ENCODE measurements around the gene CUEDC1. TPM values are rescaled to one million over a fixed set of nuclear protein-coding genes. Genes with fewer than 3 reads are reported as not detected.
"Not testable (repeated sequence)": the region's sequence is repeated elsewhere in the genome, so short reads cannot be mapped to it uniquely, and the experiment has no call there.

The CUEDC1 gene
- total and polyA plus RNA-seq, 4 donors, result 19.7 to 55.7 (median 29.2) TPM

- ATAC-seq (ENCODE audit: insufficient read depth, low FRiP score) (no peak), DNase-seq (no peak)
- Histone ChIP-seq H3K4me3 (peak overlapping the region; percentile 92), H3K36me3 (ENCODE audit: control insufficient read depth in 4 of 4, insufficient read depth in 4 of 4, low read length in 4 of 4) (peaks cover 0 to 5% (median 3%) of the 10 kb centered on the region in 4 donors), H3K4me1 (ENCODE audit: control insufficient read depth in 5 of 5, insufficient read depth in 5 of 5, low read length in 5 of 5) (peaks cover 10 to 21% (median 15%) of the 10 kb centered on the region in 5 donors), H3K9me3 (ENCODE audit: control insufficient read depth in 4 of 4, insufficient read depth in 3 of 4, low read length in 3 of 4) (no peaks in the 10 kb centered on the region), H3K27me3 (ENCODE audit: control insufficient read depth in 3 of 3, insufficient read depth in 3 of 3, low read length in 2 of 3) (no peaks in the 10 kb centered on the region), H3K27ac (ENCODE audit: low read depth in 1 of 2, low read length in 1 of 2) (peak overlapping the region; percentile 85 to 95), H3K9ac (ENCODE audit: insufficient read depth in 1 of 2, low read length in 2 of 2) (peak overlapping the region; percentile 19 to 73)
- no peak for TF ChIP-seq CTCF (IDR thresholded peaks at IDR 0.05; ENCODE audit: control extremely low read depth, extremely low read depth)
- WGBS, 2 donors, result 19 to 20% methylated on average over 27 of the region's 27 CpGs
These were observed 105.9 kb downstream of the CUEDC1 start for GRCh38 chr17:57849163-57849873.

DNA sequence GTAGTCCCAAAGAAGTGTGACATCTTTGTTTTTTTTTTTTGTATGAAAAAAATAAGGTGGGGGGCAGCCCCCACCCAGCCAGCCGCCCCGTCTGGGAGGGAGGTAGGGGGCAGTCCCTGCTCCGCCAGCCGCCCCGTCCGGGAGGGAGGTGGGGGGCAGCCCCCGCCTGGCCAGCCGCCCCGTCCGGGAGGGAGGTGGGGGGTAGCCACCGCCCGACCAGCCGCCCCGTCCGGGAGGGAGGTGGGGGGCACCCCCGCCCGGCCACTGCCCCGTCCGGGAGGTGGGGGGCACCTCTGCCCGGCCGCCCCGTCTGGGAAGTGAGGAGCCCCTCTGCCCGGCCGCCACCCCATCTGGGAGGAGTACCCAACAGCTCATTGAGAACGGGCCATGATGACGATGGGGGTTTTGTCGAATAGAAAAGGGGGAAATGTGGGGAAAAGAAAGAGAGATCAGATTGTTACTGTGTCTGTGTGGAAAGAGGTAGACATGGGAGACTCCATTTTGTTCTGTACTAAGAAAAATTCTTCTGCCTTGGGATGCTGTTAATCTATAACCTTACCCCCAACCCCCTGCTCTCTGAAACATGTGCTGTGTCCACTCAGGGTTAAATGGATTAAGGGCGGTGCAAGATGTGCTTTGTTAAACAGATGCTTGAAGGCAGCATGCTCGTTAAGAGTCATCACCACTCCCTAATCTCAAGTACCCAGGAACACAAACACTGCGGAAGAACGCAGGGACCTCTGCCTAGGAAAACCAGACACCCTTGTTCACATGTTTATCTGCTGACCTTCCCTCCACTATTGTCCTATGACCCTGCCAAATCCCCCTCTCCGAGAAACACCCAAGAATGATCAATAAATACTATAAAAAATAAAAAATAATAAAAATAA, 108.9 kb downstream of the CUEDC1 start:
- Histone ChIP-seq H3K4me1 (ENCODE audit: control insufficient read depth in 5 of 5, insufficient read depth in 5 of 5, low read length in 5 of 5) (peaks cover 8 to 13% (median 10%) of the 10 kb centered on the region in 5 donors), H3K27ac (ENCODE audit: low read depth in 1 of 2, low read length in 1 of 2) (peak overlapping the region in 1 of 2 donors; percentile 95)
- H3K9me3 ChIP-seq (ENCODE audit: control insufficient read depth in 4 of 4, insufficient read depth in 3 of 4, low read length in 3 of 4); DNase-seq; H3K9ac ChIP-seq (ENCODE audit: insufficient read depth in 1 of 2, low read length in 2 of 2); H3K27me3 ChIP-seq (ENCODE audit: control insufficient read depth in 3 of 3, insufficient read depth in 3 of 3, low read length in 2 of 3); H3K36me3 ChIP-seq (ENCODE audit: control insufficient read depth in 4 of 4, insufficient read depth in 4 of 4, low read length in 4 of 4); H3K4me3 ChIP-seq; ATAC-seq (ENCODE audit: insufficient read depth, low FRiP score): not testable (repeated sequence)
- WGBS, 2 donors, result 80 to 89% methylated on average over 20 to 31 of the region's 32 CpGs

DNA sequence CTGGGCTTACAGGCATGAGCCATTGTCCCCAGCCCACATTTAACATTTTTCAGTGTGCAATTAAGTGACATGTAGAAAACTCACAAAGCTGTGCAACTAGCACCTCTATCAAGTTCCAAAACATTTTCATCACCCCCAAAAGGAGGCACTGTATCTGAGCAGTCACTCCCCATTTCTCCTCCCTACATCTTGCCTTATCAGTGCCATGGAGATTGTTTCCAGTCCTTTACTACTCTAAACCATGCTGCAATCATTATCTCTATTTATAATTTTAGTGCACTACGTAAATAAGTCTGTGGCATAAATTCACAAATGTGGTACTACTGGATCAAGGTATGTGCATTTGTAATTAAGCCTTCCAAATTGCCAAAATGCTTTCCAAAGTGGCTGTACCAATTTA, 112.9 kb downstream of the CUEDC1 start:
- H3K27me3 ChIP-seq (ENCODE audit: control insufficient read depth in 3 of 3, insufficient read depth in 3 of 3, low read length in 2 of 3), result no peaks in the 10 kb centered on the region
- ATAC-seq (ENCODE audit: insufficient read depth, low FRiP score) (no peak), DNase-seq (no peak)
- peaks cover 19 to 26% (median 23%) of the 10 kb centered on the region in 4 donors for H3K36me3 ChIP-seq (ENCODE audit: control insufficient read depth in 4 of 4, insufficient read depth in 4 of 4, low read length in 4 of 4)
- WGBS, 2 donors, result 85 to 87% methylated on average over 1 of the region's 1 CpG
- no peak overlapping the region for H3K9ac ChIP-seq (ENCODE audit: insufficient read depth in 1 of 2, low read length in 2 of 2)
- peaks cover 0 to 4% (median 0%) of the 10 kb centered on the region in 5 donors for H3K4me1 ChIP-seq (ENCODE audit: control insufficient read depth in 5 of 5, insufficient read depth in 5 of 5, low read length in 5 of 5)
- TF ChIP-seq CTCF (IDR thresholded peaks at IDR 0.05; ENCODE audit: control extremely low read depth, extremely low read depth), result no peak
- H3K27ac ChIP-seq (ENCODE audit: low read depth in 1 of 2, low read length in 1 of 2), result peak overlapping the region in 1 of 2 donors; percentile 13
- H3K4me3 ChIP-seq, result no peak overlapping the region
- H3K9me3 ChIP-seq (ENCODE audit: control insufficient read depth in 4 of 4, insufficient read depth in 3 of 4, low read length in 3 of 4), result no peaks in the 10 kb centered on the region

GRCh38 chr17:57839571-57839923, 115.7 kb downstream of the CUEDC1 start:
- Histone ChIP-seq H3K9ac (ENCODE audit: insufficient read depth in 1 of 2, low read length in 2 of 2) (no peak overlapping the region), H3K36me3 (ENCODE audit: control insufficient read depth in 4 of 4, insufficient read depth in 4 of 4, low read length in 4 of 4) (peaks cover 19 to 27% (median 20%) of the 10 kb centered on the region in 4 donors), H3K27ac (ENCODE audit: low read depth in 1 of 2, low read length in 1 of 2) (peak overlapping the region in 1 of 2 donors; percentile 71), H3K9me3 (ENCODE audit: control insufficient read depth in 4 of 4, insufficient read depth in 3 of 4, low read length in 3 of 4) (no peaks in the 10 kb centered on the region), H3K4me1 (ENCODE audit: control insufficient read depth in 5 of 5, insufficient read depth in 5 of 5, low read length in 5 of 5) (peaks cover 0 to 9% (median 0%) of the 10 kb centered on the region in 5 donors), H3K4me3 (no peak overlapping the region), H3K27me3 (ENCODE audit: control insufficient read depth in 3 of 3, insufficient read depth in 3 of 3, low read length in 2 of 3) (no peaks in the 10 kb centered on the region)
- DNase-seq, result no peak
- ATAC-seq (ENCODE audit: insufficient read depth, low FRiP score), result no peak
- 90 to 94% methylated on average over 6 of the region's 6 CpGs for WGBS, 2 donors
- no peak for TF ChIP-seq CTCF (IDR thresholded peaks at IDR 0.05; ENCODE audit: control extremely low read depth, extremely low read depth)

Measured in lung (tissue), 12 donors.